Measurements from ENCODE around the gene LRGUK.

- no peak for TF ChIP-seq CTCF (conservative IDR thresholded peaks at IDR 0.05)
- TF ChIP-seq ZFX (IDR thresholded peaks at IDR 0.05): no peak
Observed at GRCh38 chr7:134176037-134176350, 48.9 kb downstream of the LRGUK start.

Data from C4-2B (cell line).